Measurements from ENCODE around the gene CBLIF.

The CBLIF gene

DNA sequence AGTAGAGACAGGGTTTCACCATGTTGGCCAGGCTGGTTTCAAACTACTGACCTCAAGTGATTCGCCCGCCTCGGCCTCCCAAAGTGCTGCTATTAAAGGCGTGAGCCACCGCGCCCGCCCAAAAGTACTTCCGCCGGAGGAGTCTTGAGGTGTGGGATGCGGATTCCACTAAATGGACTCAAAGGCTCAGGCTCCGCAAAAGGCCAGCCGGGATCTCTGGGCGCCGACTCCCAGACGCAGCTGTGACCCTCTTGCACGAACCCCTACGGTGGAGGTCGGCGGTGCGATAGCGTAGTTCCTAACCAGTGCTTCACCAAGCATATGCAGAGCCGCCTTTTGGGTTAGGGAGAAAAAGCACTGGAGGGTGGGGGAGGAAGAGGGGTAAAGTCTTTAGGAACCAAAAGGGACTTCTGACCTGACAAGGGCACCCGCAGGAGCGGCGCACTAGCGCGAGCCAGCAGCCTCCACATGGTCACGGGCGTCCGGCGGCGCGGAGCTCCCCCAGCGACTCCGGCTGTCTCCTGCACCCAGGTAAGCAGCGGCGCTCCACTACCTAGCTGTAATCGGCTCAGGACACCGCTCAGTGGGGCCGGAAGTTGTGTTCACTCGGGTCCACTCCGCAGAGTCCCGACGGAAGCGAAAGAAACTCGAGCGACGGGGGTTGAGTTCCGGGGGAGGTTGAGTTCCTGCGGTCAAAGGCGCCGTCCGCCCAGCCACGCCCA, 34.9 kb downstream of the CBLIF start, which contains the start of gene MRPL16:
Gene MRPL16 (minus strand): TSS at position 590 of the 722 bp plus-strand sequence. CDS start 120 bp downstream, at position 470.
- peak within 1 kb of the TSS; percentile 98 for H3K4me3 ChIP-seq (ENCODE audit: low read length)
- peak; percentile 87 for DNase-seq (ENCODE audit: low read depth)
- no peak for TF ChIP-seq CTCF (conservative IDR thresholded peaks at IDR 0.05; ENCODE audit: low read length)

GRCh38 chr11:59807047-59807610, 38.2 kb downstream of the CBLIF start:
- no peak for DNase-seq (ENCODE audit: low read depth)
- no peak overlapping the region for H3K4me3 ChIP-seq (ENCODE audit: low read length)
- TF ChIP-seq CTCF (conservative IDR thresholded peaks at IDR 0.05; ENCODE audit: low read length): no peak

DNA sequence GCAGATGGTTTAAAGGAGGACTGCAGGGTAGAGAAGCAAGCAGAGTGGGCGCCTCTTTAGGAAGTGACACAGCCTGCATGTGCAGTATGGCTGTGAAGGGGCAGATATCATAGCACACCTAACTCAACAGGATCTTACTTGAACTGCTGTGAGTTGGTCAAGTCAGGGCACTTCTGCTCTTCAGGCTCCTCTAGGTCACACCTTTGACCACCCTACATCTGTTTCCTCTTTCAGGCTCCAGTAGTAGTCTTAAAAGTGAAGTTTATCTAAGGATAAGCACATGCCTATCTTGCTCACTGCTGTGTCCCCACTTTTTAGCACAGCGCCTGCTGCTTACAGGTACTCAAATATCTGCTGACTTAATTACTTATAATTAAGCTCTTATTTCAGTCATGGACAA, 41.2 kb downstream of the CBLIF start:
- no peak for TF ChIP-seq CTCF (conservative IDR thresholded peaks at IDR 0.05; ENCODE audit: low read length)
- no peak overlapping the region for H3K4me3 ChIP-seq (ENCODE audit: low read length)
- no peak for DNase-seq (ENCODE audit: low read depth)

DNA sequence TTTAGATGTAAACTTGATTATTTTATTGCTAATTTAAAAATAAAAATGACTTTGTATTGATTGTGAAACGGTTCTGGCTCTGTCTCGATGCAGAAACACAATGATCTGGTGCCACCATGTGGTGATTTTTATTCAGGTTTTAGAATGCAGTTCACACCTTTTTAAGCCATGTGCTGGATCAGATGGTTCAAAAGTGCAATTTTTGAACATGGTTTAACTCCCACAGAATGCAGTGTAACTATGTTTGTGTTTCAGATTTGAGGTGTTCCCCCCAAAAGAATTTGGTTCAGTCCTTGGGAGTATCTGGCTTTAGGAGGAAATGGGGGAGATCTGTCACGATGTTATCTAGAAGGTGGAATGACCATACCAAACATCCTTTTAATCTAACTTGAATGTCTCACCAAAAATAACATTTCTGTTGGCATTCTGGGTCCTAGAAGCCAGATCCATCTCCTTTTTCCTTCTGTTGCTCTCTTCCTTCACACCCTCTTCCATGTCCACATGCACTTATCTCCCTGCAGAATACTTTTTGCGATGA, 42.6 kb downstream of the CBLIF start:
- DNase-seq (ENCODE audit: low read depth): peak; percentile 52
- TF ChIP-seq CTCF (conservative IDR thresholded peaks at IDR 0.05; ENCODE audit: low read length): peak; percentile 69
- H3K4me3 ChIP-seq (ENCODE audit: low read length): no peak overlapping the region

GRCh38 chr11:59801981-59802638, 43.2 kb downstream of the CBLIF start:
- no peak overlapping the region for H3K4me3 ChIP-seq (ENCODE audit: low read length)
- DNase-seq (ENCODE audit: low read depth): peak; percentile 33

DNA sequence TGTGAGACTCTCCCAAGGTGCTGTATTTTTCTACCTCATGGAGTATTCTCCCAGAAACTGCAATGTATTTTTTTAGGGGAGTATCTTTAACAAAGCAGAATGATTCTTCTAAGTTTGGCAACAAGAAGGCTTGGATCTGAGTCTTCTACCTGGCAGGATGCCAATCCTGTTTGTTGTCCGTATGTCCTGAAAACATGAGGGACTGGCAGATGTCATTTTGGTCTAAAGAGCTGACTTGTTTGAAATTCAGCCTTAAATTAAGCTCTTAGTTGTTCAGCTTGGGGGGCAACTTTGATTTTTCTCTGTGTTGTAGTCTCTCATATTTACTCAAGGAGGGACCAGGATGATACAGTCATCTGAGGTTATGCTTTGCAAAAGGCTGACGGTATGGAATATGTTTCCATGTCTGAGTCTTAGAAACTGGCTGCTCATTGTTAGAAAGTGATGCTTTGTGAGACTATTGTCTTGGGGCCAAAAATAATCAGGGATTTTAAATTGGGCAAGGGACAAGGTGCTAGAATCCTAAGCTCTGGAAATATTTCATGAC, 44.1 kb downstream of the CBLIF start:
- DNase-seq (ENCODE audit: low read depth): no peak
- no peak for TF ChIP-seq CTCF (conservative IDR thresholded peaks at IDR 0.05; ENCODE audit: low read length)
- no peak overlapping the region for H3K4me3 ChIP-seq (ENCODE audit: low read length)

More at GRCh38 chr11:59801981-59802638, 43.2 kb downstream of the CBLIF start:
- no peak for TF ChIP-seq CTCF (conservative IDR thresholded peaks at IDR 0.05; ENCODE audit: low read length)

All from AG10803 (cell line).